Brain microvascular endothelial cell (primary cell): ENCODE measurements around the gene GRID1.

Source experiments
- DNase-seq: peaks from one replicate; pipeline ENCODE4 v3.0.0-alpha.2; 2020
- H3K27ac ChIP-seq: fragments of 250-450 bp; sonication (Bioruptor Pico); 2 replicates; pipeline ENCODE4 v1.5.1; 2020; ENCODE audit warnings: mild to moderate bottlenecking, moderate library complexity
- H3K27me3 ChIP-seq: fragments of 250-450 bp; sonication (Bioruptor Pico); replicated peaks from 2 replicates; pipeline ENCODE4 v1.5.1; 2020; ENCODE audit warnings: mild to moderate bottlenecking
- H3K36me3 ChIP-seq: fragments of 250-450 bp; sonication (Bioruptor Pico); replicated peaks from 2 replicates; pipeline ENCODE4 v1.5.1; 2020; ENCODE audit warnings: mild to moderate bottlenecking
- H3K4me3 ChIP-seq: 2 replicates; pipeline ENCODE4 v1.5.1; 2011; ENCODE audit warnings: low read depth, mild to moderate bottlenecking, control low read depth, low read length, moderate library complexity
- in situ Hi-C: cut with HindIII; loops from 2 replicates; pipeline ENCODE4 v1.10.0; 2017; ENCODE audit warnings: low sequenced_read_pairs, low pct_ligation_motif_present
- TF ChIP-seq, protein P1 (sequence below): IDR thresholded peaks from 2 replicates; pipeline ENCODE4 v1.5.1; 2011; ENCODE audit warnings: low read depth, mild to moderate bottlenecking, moderate library complexity, low read length, control low read depth, inconsistent platforms; ENCODE audit errors: missing control alignments

Gene GRID1

DNA sequence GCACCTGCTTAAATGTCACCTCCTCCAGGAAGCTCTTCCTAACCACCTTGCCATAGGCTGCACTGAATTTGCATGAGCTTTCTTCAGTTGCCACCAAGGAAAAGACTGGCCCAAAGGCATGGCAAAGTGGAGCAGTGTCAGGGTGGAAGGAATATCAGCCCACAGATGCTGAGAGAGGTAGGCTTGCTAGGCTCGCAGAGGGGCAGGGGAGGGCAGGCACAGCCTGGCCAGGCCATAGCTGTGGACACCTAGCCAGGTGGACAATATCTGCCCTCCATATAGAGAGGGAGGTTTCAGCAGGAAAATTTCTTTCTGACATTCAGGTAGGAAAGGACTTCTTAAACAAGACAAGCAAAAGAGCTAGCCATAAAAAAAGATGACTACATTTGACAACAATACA lies 166.3 kb downstream of the GRID1 start:
- H3K36me3 ChIP-seq: no peaks in the 10 kb centered on the region
- no peak overlapping the region for H3K27ac ChIP-seq
- H3K27me3 ChIP-seq: no peaks in the 10 kb centered on the region
- H3K4me3 ChIP-seq: no peak overlapping the region
- DNase-seq: no peak
- in situ Hi-C loops: no loop called here
- TF ChIP-seq, protein P1, sequence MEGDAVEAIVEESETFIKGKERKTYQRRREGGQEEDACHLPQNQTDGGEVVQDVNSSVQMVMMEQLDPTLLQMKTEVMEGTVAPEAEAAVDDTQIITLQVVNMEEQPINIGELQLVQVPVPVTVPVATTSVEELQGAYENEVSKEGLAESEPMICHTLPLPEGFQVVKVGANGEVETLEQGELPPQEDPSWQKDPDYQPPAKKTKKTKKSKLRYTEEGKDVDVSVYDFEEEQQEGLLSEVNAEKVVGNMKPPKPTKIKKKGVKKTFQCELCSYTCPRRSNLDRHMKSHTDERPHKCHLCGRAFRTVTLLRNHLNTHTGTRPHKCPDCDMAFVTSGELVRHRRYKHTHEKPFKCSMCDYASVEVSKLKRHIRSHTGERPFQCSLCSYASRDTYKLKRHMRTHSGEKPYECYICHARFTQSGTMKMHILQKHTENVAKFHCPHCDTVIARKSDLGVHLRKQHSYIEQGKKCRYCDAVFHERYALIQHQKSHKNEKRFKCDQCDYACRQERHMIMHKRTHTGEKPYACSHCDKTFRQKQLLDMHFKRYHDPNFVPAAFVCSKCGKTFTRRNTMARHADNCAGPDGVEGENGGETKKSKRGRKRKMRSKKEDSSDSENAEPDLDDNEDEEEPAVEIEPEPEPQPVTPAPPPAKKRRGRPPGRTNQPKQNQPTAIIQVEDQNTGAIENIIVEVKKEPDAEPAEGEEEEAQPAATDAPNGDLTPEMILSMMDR: no peak

- Histone ChIP-seq H3K36me3 (no peaks in the 10 kb centered on the region), H3K27me3 (no peaks in the 10 kb centered on the region), H3K4me3 (no peak overlapping the region), H3K27ac (no peak overlapping the region)
- in situ Hi-C loops: no loop called here
- no peak for DNase-seq
- TF ChIP-seq, protein P1: no peak
Observed at GRCh38 chr10:86199041-86199440, 167.6 kb downstream of the GRID1 start.

GRCh38 chr10:86198271-86198670 lies 168.3 kb downstream of the GRID1 start:
- no peak for DNase-seq
- TF ChIP-seq, protein P1: no peak
- H3K27me3 ChIP-seq: no peaks in the 10 kb centered on the region
- no peak overlapping the region for H3K4me3 ChIP-seq
- in situ Hi-C loops: no loop called here
- no peak overlapping the region for H3K27ac ChIP-seq
- H3K36me3 ChIP-seq: no peaks in the 10 kb centered on the region

DNA sequence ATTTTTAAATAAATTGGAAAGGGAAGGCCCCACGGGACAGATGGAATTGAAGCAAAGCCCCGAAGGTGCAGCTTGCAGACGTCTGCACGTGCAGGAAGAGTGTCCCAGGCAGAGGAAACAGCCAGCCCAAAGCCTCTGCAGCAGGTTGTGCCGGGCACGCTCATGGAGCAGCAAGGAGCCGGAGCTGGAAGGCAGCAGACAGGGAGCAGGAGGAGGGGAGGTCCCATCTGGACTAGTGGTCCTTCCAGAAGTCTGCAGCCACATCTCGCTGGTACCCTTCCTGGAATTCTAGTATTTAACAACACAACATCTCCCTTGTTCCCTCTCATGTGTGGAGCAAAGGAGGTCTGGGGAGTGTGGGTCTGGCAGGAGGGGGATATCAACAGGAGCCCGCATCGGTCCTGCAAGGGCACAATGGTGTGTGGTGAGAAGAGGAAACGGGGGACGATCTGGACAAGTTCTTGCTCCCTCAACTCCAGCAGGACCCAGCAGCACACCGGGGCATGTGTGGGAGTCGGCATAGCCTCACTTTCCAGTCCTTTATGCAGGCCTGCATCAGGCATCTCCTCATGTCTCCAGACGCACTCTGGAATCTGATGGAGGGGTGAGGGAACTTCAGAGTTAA lies 169.3 kb downstream of the GRID1 start:
- TF ChIP-seq, protein P1: no peak
- Histone ChIP-seq H3K27ac (no peak overlapping the region), H3K4me3 (no peak overlapping the region), H3K27me3 (no peaks in the 10 kb centered on the region), H3K36me3 (no peaks in the 10 kb centered on the region)
- no peak for DNase-seq
- in situ Hi-C loops: no loop called here

GRCh38 chr10:86195521-86196157 lies 171.0 kb downstream of the GRID1 start:
- DNase-seq: no peak
- in situ Hi-C loops: no loop called here
- no peak overlapping the region for H3K27ac ChIP-seq
- H3K36me3 ChIP-seq: no peaks in the 10 kb centered on the region
- TF ChIP-seq, protein P1: no peak
- no peak overlapping the region for H3K4me3 ChIP-seq
- no peaks in the 10 kb centered on the region for H3K27me3 ChIP-seq

DNA sequence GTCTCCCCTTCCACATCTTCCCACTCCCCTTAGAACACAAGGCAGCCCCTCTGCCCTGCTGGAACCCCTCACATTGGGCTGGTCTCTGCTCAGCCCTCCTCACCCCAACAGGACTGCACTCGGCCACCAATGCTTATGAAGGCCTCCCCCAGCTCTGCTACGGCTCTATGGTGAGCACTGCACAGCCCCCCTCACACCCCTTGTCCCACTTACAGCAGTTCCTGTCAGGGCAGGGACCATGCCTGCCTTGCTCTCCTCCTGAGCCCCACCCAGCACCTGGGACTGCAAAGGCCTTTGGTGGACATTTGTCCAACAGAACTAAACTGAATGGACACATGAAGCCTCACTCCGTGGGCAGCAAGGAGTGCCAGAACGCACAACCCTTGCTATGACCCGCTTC lies 171.9 kb downstream of the GRID1 start:
- Histone ChIP-seq H3K27ac (no peak overlapping the region), H3K4me3 (no peak overlapping the region), H3K27me3 (no peaks in the 10 kb centered on the region), H3K36me3 (no peaks in the 10 kb centered on the region)
- no peak for DNase-seq
- TF ChIP-seq, protein P1: no peak
- in situ Hi-C loops: no loop called here
